ENCODE results near the gene TGIF2LX. TPM values are rescaled to one million over a fixed set of nuclear protein-coding genes. Genes with fewer than 3 reads are reported as not detected.
"Not testable (repeated sequence)": the region's sequence is repeated elsewhere in the genome, so short reads cannot be mapped to it uniquely, and the experiment has no call there.

TGIF2LX gene
- not detected for total RNA-seq
- long read RNA-seq, donor 1 = 0 reads
- long read RNA-seq, donor 2 = 0 reads

DNA sequence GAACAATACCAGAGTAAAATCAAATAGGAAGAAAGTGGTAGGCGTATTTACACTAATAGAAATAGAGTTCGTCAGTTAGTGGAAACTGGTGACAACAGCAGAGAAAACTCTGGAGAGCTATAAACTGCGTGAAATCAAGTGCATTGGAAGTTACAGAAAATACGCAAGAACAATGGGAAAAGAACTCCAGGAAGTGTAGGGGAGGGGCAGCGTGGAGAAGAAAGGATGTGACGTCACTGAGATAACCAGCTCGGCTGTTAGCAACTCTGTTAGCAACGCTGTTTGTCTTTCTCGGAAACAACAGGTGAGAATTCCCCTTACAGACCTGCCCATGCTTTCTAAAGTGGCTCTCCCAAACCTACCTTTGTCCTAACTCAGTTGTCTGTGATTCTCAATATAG, at the start of gene TGIF2LX:
Gene TGIF2LX (plus strand): TSS at position 244 of the 400 bp plus-strand sequence. CDS start 178 bp downstream, outside the sequence.
- DNase-seq; intact Hi-C loops (cut with DNase I, micrococcal nuclease): not testable (repeated sequence)

GRCh38 chrX:89922338-89922934, 728 bp downstream of the TGIF2LX start:
- DNase-seq; ATAC-seq; H3K36me3 ChIP-seq (ENCODE audit: low read depth); H3K9me3 ChIP-seq; H3K4me1 ChIP-seq (ENCODE audit: low read depth); H3K4me3 ChIP-seq; intact Hi-C loops (cut with DNase I, micrococcal nuclease): not testable (repeated sequence)

More for the DNA sequence above, at the start of gene TGIF2LX:
- not testable (repeated sequence) for ATAC-seq; H3K4me1 ChIP-seq (ENCODE audit: low read depth); H3K9me3 ChIP-seq; H3K4me3 ChIP-seq; H3K36me3 ChIP-seq (ENCODE audit: low read depth)

DNA sequence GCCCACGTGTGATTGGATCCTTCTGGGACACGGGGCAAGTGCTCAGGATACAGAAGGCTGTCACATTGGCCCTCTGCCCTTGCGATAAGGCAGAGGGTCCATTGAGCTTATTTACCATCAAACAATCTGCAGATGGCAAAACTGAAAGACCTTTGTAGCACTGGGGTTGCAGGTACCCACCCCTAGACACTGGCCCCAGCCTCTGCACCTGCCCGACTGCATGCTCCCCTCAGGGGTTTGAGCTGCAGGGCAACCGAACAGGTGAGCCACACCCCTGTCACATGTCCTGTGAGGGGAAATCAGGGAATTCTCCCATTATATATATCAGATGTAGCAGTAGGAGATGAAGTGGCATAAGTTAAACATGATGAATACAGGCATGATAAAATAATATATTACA, 21.4 kb downstream of the TGIF2LX start:
- H3K4me3 ChIP-seq; H3K36me3 ChIP-seq (ENCODE audit: low read depth); DNase-seq; H3K9me3 ChIP-seq; intact Hi-C loops (cut with DNase I, micrococcal nuclease); H3K4me1 ChIP-seq (ENCODE audit: low read depth); ATAC-seq: not testable (repeated sequence)

DNA sequence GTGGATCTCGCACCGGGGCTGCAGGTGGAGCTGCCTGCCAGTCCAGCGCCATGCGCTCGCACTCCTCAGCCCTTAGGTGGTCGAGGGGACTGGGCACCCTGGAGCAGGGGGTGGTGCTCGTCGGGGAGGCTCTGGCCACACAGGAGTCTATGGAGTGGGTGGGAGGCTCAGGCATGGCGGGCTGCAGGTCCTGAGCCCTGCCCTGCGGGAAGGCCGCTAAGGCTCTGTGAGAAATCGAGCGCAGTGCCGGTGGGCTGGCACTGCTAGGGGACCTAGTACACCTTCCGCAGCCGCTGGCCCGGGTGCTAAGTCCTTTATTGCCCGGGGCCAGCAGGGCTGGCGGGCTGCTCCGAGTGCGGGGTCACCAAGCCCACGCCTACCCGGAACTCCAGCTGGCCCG, 43.9 kb downstream of the TGIF2LX start:
- H3K9me3 ChIP-seq; H3K36me3 ChIP-seq (ENCODE audit: low read depth); DNase-seq; H3K4me1 ChIP-seq (ENCODE audit: low read depth); ATAC-seq; H3K4me3 ChIP-seq; intact Hi-C loops (cut with DNase I, micrococcal nuclease): not testable (repeated sequence)
